HFFc6 (cell line): ENCODE results near the gene CCNT1. TPM values are rescaled to one million over a fixed set of nuclear protein-coding genes. Genes with fewer than 3 reads are reported as not detected.
A peak's percentile ranks its signal among the peaks of the same experiment; 100 is the strongest.

Experiments used
- DNase-seq: peaks from one replicate; pipeline ENCODE4 v3.0.0-alpha.2; 2018
- H3K27ac Mint-ChIP-seq: 2 replicates; pipeline ENCODE4 v1.8.0; 2020; ENCODE audit warnings: mild to moderate bottlenecking, mixed read lengths
- H3K27me3 Mint-ChIP-seq: 2 replicates; pipeline ENCODE4 v1.8.0; 2021; ENCODE audit warnings: mild to moderate bottlenecking, moderate library complexity, mixed read lengths; ENCODE audit not compliant: insufficient read depth
- H3K36me3 Mint-ChIP-seq: 2 replicates; pipeline ENCODE4 v1.8.0; 2021; ENCODE audit warnings: low read depth, mixed read lengths
- H3K4me1 Mint-ChIP-seq: 2 replicates; pipeline ENCODE4 v1.8.0; 2020; ENCODE audit warnings: low read depth, mixed read lengths
- H3K4me3 Mint-ChIP-seq: 2 replicates; pipeline ENCODE4 v1.8.0; 2020; ENCODE audit warnings: mild to moderate bottlenecking, moderate library complexity, mixed read lengths
- H3K9me3 Mint-ChIP-seq: 2 replicates; pipeline ENCODE4 v1.8.0; 2020; ENCODE audit warnings: mild to moderate bottlenecking, mixed read lengths
- CTCF ChIP-seq: fragments of 200-600 bp; sonication (generic); IDR thresholded peaks from 2 replicates; pipeline ENCODE4 v1.5.0; 2021; ENCODE audit warnings: antibody characterized with exemption, mild to moderate bottlenecking
- total RNA-seq, 6 experiments: library from RNA; stranded (reverse); fragmentation: NEBNext Ultra II Directional; extraction: Animal tissue kit (Norgen Biotek cat#: 25700); gene quantifications; 2 replicates in 1 of 6; 3 replicates in 5 of 6; pipeline ENCODE4 v1.2.3, GENCODE V29; 2021

Gene CCNT1
- total RNA-seq, 6 experiments from 2014 or later = 30.7 to 36.7 (median 31.3) TPM

- Mint-ChIP-seq H3K4me1 (peaks cover 44% of the 10 kb centered on the region), H3K27me3 (no peaks in the 10 kb centered on the region), H3K36me3 (peaks cover 36% of the 10 kb centered on the region), H3K27ac (peak overlapping the region; percentile 96), H3K4me3 (peak overlapping the region; percentile 99), H3K9me3 (no peaks in the 10 kb centered on the region)
- no peak for TF ChIP-seq CTCF
- DNase-seq = no peak
These were observed 35.6 kb downstream of the CCNT1 start for GRCh38 chr12:48680861-48681260.

GRCh38 chr12:48678551-48679185 lies 37.8 kb downstream of the CCNT1 start:
- Mint-ChIP-seq H3K27ac (peak overlapping the region; percentile 31), H3K27me3 (no peaks in the 10 kb centered on the region), H3K36me3 (peaks cover 36% of the 10 kb centered on the region), H3K4me1 (peaks cover 44% of the 10 kb centered on the region), H3K4me3 (peak overlapping the region; percentile 99), H3K9me3 (no peaks in the 10 kb centered on the region)
- TF ChIP-seq CTCF = no peak
- no peak for DNase-seq

GRCh38 chr12:48671231-48671856 lies 45.2 kb downstream of the CCNT1 start:
- H3K4me3 Mint-ChIP-seq = no peak overlapping the region; the same call in 1 of the 2 replicates
- H3K27ac Mint-ChIP-seq = peak overlapping the region; percentile 62
- no peaks in the 10 kb centered on the region for H3K9me3 Mint-ChIP-seq
- DNase-seq = peak; percentile 40
- peaks cover 10% of the 10 kb centered on the region for H3K4me1 Mint-ChIP-seq
- no peak for TF ChIP-seq CTCF
- H3K27me3 Mint-ChIP-seq = no peaks in the 10 kb centered on the region; the same call in 1 of the 2 replicates
- peaks cover 25% of the 10 kb centered on the region for H3K36me3 Mint-ChIP-seq

DNA sequence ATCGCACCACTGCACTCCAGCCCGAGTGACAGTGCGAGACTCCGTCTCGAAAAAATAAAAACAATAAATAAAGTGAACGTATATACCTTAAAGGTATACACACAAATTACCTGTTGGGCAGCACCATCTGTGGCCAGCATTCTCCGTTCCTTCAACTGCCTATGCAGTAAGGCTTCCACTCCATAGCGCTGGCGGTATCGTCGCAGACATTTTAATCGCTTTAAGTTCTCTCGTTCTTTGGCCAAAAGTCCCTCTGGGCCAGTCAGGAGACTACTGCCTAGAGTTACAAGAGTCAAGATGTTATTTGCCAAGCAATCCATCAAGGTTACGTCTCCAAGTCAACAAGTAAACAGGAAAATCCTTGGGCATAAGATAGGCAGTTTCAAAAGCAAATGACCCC lies 47.5 kb downstream of the CCNT1 start:
- Mint-ChIP-seq H3K27me3 (peaks cover 2% of the 10 kb centered on the region; the same call in 1 of the 2 replicates), H3K4me3 (no peak overlapping the region), H3K9me3 (no peaks in the 10 kb centered on the region), H3K4me1 (peaks cover 14% of the 10 kb centered on the region), H3K36me3 (peaks cover 29% of the 10 kb centered on the region), H3K27ac (no peak overlapping the region)
- no peak for TF ChIP-seq CTCF
- no peak for DNase-seq

GRCh38 chr12:48659863-48660262 lies 56.6 kb downstream of the CCNT1 start:
- no peak for TF ChIP-seq CTCF
- Mint-ChIP-seq H3K27ac (no peak overlapping the region), H3K4me1 (no peaks in the 10 kb centered on the region), H3K4me3 (no peak overlapping the region), H3K27me3 (peaks cover 2% of the 10 kb centered on the region; the same call in 1 of the 2 replicates), H3K9me3 (no peaks in the 10 kb centered on the region), H3K36me3 (peaks cover 19% of the 10 kb centered on the region)
- no peak for DNase-seq
